T-helper 22 cell (primary cell): ENCODE measurements around the gene TRIM52.
"Not testable (repeated sequence)": the region's sequence is repeated elsewhere in the genome, so short reads cannot be mapped to it uniquely, and the experiment has no call there.

ENCODE experiments used
- DNase-seq: peaks from one replicate; pipeline ENCODE4 v3.0.0-alpha.2; 2020; ENCODE audit warnings: low read depth

Gene TRIM52

GRCh38 chr5:181212934-181213333 lies 48.0 kb downstream of the TRIM52 start:
- no peak for DNase-seq

GRCh38 chr5:181212080-181212479 lies 48.9 kb downstream of the TRIM52 start:
- DNase-seq, result no peak

- DNase-seq, result no peak
Observed at GRCh38 chr5:181211208-181211607, 49.7 kb downstream of the TRIM52 start.

- DNase-seq, result not testable (repeated sequence)
Observed at GRCh38 chr5:181210698-181211097, 50.2 kb downstream of the TRIM52 start.

GRCh38 chr5:181210148-181210547 lies 50.8 kb downstream of the TRIM52 start:
- DNase-seq, result not testable (repeated sequence)

- not testable (repeated sequence) for DNase-seq
Observed at GRCh38 chr5:181209006-181209405, 51.9 kb downstream of the TRIM52 start.

- no peak for DNase-seq
Observed at GRCh38 chr5:181207960-181208253, 53.0 kb downstream of the TRIM52 start.

- peak; percentile 52 for DNase-seq
Observed at GRCh38 chr5:181207214-181207959, 53.6 kb downstream of the TRIM52 start.

GRCh38 chr5:181205761-181206649 lies 54.9 kb downstream of the TRIM52 start:
- no peak for DNase-seq
